ENCODE data around the gene NMD3.

GRCh38 chr3:161175506-161175905 is 45.6 kb upstream of the NMD3 start:
- TF ChIP-seq CTCF (IDR thresholded peaks at IDR 0.05) (no peak), EZH2phosphoT487 (IDR thresholded peaks at IDR 0.05) (no peak), EZH2 (IDR thresholded peaks at IDR 0.05) (no peak)

Measured in neural progenitor cell (in vitro differentiated cells).